Non-pigmented ciliary epithelial cell (primary cell): ENCODE results near the gene RBMY1A1.
"Not testable (repeated sequence)": the region's sequence is repeated elsewhere in the genome, so short reads cannot be mapped to it uniquely, and the experiment has no call there.

ENCODE experiments used
- DNase-seq: peaks from one replicate; pipeline ENCODE4 v3.0.0-alpha.2; 2010; ENCODE audit warnings: low read depth

Gene RBMY1A1

GRCh38 chrY:21534579-21534978 lies at the start of gene RBMY1A1:
TSS of gene RBMY1A1 (plus strand) at chrY:21534879. CDS start at chrY:21536892, 2,013 bp downstream.
- not testable (repeated sequence) for DNase-seq

DNA sequence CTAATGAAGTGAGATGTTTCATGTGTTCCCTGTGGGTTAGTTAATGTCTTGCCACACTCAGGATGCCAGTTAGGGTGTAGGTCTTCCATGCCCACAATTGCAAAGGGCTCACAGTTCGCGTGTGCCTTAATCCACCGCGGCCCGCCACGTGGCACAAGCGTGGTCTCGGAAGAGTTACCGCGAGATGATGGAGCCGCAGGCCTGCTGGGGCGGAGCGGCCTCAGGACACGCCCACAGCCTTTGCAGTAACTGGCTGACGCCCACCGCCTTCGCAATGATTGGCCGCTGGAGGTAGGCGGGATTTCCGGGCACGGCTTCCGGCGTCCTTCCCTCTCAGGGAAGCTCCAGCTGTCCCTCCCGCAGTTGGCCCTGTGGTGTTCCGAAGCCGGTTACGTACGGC lies 23.6 kb upstream of the RBMY1A1 start, which contains the start of gene RBMY1B:
RBMY1B (plus strand) TSS at position 301 of the 400 bp plus-strand sequence. CDS start 2,013 bp downstream, outside the sequence.
- not testable (repeated sequence) for DNase-seq

- not testable (repeated sequence) for DNase-seq
Observed at GRCh38 chrY:21559316-21559984, 24.8 kb downstream of the RBMY1A1 start.

DNA sequence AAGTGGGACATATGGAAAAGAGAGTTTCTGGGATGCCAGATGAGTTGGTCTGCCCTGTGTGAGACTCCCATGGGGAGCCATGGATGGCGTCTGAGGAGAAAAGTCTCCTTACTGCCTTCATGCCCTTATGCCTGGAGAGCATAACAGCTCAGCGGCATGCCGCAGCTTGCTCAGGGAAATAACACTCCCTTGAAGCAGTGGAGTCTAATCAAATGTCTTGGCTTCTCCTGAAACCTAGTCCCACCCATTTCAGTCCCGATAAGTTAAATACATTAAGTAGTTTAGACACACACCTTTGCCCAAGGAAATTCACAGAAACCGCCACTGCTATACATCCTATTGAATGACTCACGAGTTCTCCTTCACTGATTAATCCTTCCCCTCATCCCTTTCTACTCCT lies 50.8 kb downstream of the RBMY1A1 start:
- DNase-seq = no peak

- DNase-seq = not testable (repeated sequence)
Observed at GRCh38 chrY:21586454-21586853, 51.8 kb downstream of the RBMY1A1 start.

DNA sequence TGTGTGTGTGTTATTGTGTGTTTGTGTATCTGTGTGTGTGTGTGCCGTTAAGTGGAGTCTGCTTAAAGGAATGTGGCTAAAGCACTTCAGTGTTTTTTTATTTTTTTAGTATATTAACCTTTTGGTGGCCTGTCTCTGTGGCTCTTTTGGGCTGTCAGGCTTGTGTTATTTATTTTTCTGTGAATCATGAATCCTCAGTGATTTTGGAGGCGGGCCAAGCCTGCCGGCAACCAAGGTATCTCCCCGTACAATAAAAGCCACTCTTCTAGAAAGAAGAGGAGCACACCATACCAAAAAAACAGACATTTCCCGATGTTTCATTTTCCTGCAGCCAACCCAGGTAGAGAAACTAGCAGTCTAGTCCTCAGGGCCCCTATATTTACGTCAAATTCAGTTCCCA lies 57.4 kb downstream of the RBMY1A1 start:
- DNase-seq = no peak

DNA sequence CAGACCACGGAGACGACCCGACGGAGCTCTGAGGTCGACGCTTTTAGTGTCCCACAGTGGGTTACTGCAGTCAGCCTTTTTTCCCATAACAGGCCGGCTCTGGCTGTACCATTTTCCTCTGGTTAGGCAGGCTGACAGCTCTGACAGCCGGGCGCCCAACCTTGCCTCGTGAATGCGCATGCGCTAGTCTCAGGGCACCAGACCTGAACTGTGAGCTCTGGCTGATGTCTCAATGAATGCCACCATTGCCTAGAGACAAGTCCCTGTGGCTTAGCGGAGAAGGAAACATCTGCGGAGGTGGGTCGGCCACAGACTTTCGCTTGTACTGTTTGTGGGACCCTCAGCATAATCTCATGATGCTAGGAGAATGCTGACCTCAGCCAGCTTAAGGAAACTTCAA lies 61.6 kb downstream of the RBMY1A1 start:
- not testable (repeated sequence) for DNase-seq
